HCT116 (cell line): ENCODE data around the gene CXCL10. TPM values are rescaled to one million over a fixed set of nuclear protein-coding genes. Genes with fewer than 3 reads are reported as not detected.

Experiments used
- ATAC-seq: fragments of 200-7000 bp; cut with Tn5 transposase; 2 replicates; pipeline ENCODE4 v1.9.1; 2020; ENCODE audit warnings: mild to moderate bottlenecking, moderate library complexity
- BruUV-seq: library from RNA; stranded (reverse); fragments of 400-500 nt; replicated peaks from 2 replicates; lab custom pipeline; 2021; lab: Mats Ljungman, UMichigan
- CTCF ChIA-PET: fragments of 300-600 bp; sonication (Branson Sonifier 250); formaldehyde crosslinking; loops from one replicate; lab custom pipeline; 2021; ENCODE audit warnings: antibody characterized with exemption; lab: Charles Lee
- POLR2A ChIA-PET: fragments of 300-600, 350-600 bp; sonication (Branson Sonifier 250); formaldehyde crosslinking; loops from one replicate; lab custom pipeline; 2021; ENCODE audit warnings: antibody characterized with exemption; lab: Charles Lee
- RAD21 ChIA-PET, 2 experiments: fragments of 300-600 bp; sonication (Branson Sonifier 250); formaldehyde crosslinking; loops; one replicate each; lab custom pipeline; 2023; ENCODE audit warnings: low total read pairs in 2 of 2; ENCODE audit not compliant: uncharacterized antibody in 2 of 2, unreplicated experiment in 2 of 2, low non-redundant PET in 1 of 2; lab: Charles Lee
- DNase-seq: peaks from one replicate; pipeline ENCODE4 v3.0.0-alpha.2; 2010; ENCODE audit warnings: low read depth, low spot score
- H2AFZ ChIP-seq: fragments of 200-600 bp; shearing (Covaris generic), sonication (generic); 2 replicates; pipeline ENCODE4 v1.6.1; 2017; ENCODE audit warnings: low read depth, mixed run types, mixed read lengths, antibody characterized with exemption, low read length; ENCODE audit not compliant: poor library complexity, severe bottlenecking
- H3K27ac ChIP-seq: 2 replicates; pipeline ENCODE4 v1.5.1; 2012; ENCODE audit warnings: low read depth, low read length
- H3K27me3 ChIP-seq: fragments of 200-600 bp; sonication (generic); 2 replicates; pipeline ENCODE4 v1.6.1; 2016; ENCODE audit warnings: mixed run types, low read length, mixed read lengths; ENCODE audit not compliant: insufficient read depth
- H3K36me3 ChIP-seq, 2 experiments: fragments of 200-500 bp in 1 of 2; fragments of 200-600 bp in 1 of 2; sonication (Bioruptor generic) in 1 of 2; sonication (generic) in 1 of 2; 2 replicates each; pipeline versions ENCODE4 v1.5.1 to v1.6.1; 2014 to 2016; ENCODE audit warnings: low read length in 2 of 2, inconsistent platforms in 1 of 2, mixed read lengths in 1 of 2, mixed run types in 1 of 2; ENCODE audit not compliant: insufficient read depth in 2 of 2, control insufficient read depth in 1 of 2
- H3K4me1 ChIP-seq, 2 experiments: fragments of 200-600 bp in 1 of 2; sonication (generic) in 1 of 2; 2 replicates each; pipeline versions ENCODE4 v1.5.1 to v1.6.1; 2012 to 2017; ENCODE audit warnings: low read length in 2 of 2, inconsistent platforms in 1 of 2, mild to moderate bottlenecking in 1 of 2, mixed read lengths in 1 of 2, mixed run types in 1 of 2, moderate library complexity in 1 of 2; ENCODE audit not compliant: insufficient read depth in 2 of 2, control insufficient read depth in 1 of 2
- H3K4me2 ChIP-seq: fragments of 200-600 bp; sonication (generic); 2 replicates; pipeline ENCODE4 v1.6.1; 2017; ENCODE audit warnings: mixed run types, low read length, mixed read lengths
- H3K4me3 ChIP-seq, 2 experiments: fragments of 200-600 bp in 1 of 2; sonication (generic) in 1 of 2; replicated peaks in 1 of 2; 2 replicates each; pipeline ENCODE4 v1.5.1; 2011 to 2016; ENCODE audit warnings: low read length in 2 of 2, control low read depth in 1 of 2, low read depth in 1 of 2, mild to moderate bottlenecking in 1 of 2, mixed read lengths in 1 of 2, mixed run types in 1 of 2
- H3K79me2 ChIP-seq: fragments of 200-600 bp; sonication (generic); 2 replicates; pipeline ENCODE4 v1.6.1; 2017; ENCODE audit warnings: mild to moderate bottlenecking, mixed run types, low read length, moderate library complexity, mixed read lengths; ENCODE audit not compliant: insufficient read depth
- H3K9ac ChIP-seq: fragments of 200-600 bp; sonication (generic); 2 replicates; pipeline ENCODE4 v1.6.1; 2016; ENCODE audit warnings: low read length, mixed read lengths
- H3K9me2 ChIP-seq: fragments of 200-600 bp; sonication (generic), shearing (Covaris generic); 2 replicates; pipeline ENCODE4 v1.6.1; 2017; ENCODE audit warnings: mixed run types, mild to moderate bottlenecking, moderate library complexity; ENCODE audit not compliant: insufficient read depth
- H3K9me3 ChIP-seq, 2 experiments: fragments of 200-500 bp in 1 of 2; fragments of 200-600 bp in 1 of 2; sonication (Bioruptor generic) in 1 of 2; sonication (generic) in 1 of 2; 2 replicates each; pipeline ENCODE4 v1.6.1; 2014 to 2017; ENCODE audit warnings: low read length in 2 of 2, mixed read lengths in 2 of 2, inconsistent platforms in 1 of 2, low read depth in 1 of 2, mild to moderate bottlenecking in 1 of 2, mixed run types in 1 of 2, moderate library complexity in 1 of 2; ENCODE audit not compliant: control insufficient read depth in 1 of 2, insufficient read depth in 1 of 2
- H4K20me1 ChIP-seq: fragments of 200-600 bp; sonication (generic), shearing (Covaris generic); 2 replicates; pipeline ENCODE4 v1.6.1; 2017; ENCODE audit warnings: mixed run types, mild to moderate bottlenecking, moderate library complexity; ENCODE audit not compliant: insufficient read depth
- ATF3 ChIP-seq: IDR thresholded peaks from 2 replicates; pipeline ENCODE4 v1.6.1; 2012
- CEBPB ChIP-seq: IDR thresholded peaks from 2 replicates; pipeline ENCODE4 v1.6.1; 2012; ENCODE audit warnings: low read depth
- CTCF ChIP-seq, 3 experiments: fragments of 200-600 bp in 1 of 3; sonication (generic) in 1 of 3; IDR thresholded peaks in 2 of 3; conservative IDR thresholded peaks in 1 of 3; 2 replicates each; pipeline ENCODE4 v1.5.1; 2012 to 2017; ENCODE audit warnings: low read depth in 2 of 3, low read length in 2 of 3, antibody characterized with exemption in 1 of 3, borderline replicate concordance in 1 of 3, control low read depth in 1 of 3, mild to moderate bottlenecking in 1 of 3, mixed read lengths in 1 of 3, mixed run types in 1 of 3, moderate library complexity in 1 of 3; ENCODE audit not compliant: insufficient read depth in 1 of 3
- ELF1 ChIP-seq: IDR thresholded peaks from 2 replicates; pipeline ENCODE4 v1.6.1; 2012; ENCODE audit warnings: low read depth, borderline replicate concordance
- EZH2phosphoT487 ChIP-seq: fragments of 200-600 bp; IDR thresholded peaks from 2 replicates; pipeline ENCODE4 v1.6.1; 2018; ENCODE audit warnings: antibody characterized with exemption, borderline replicate concordance
- FOSL1 ChIP-seq: IDR thresholded peaks from 2 replicates; pipeline ENCODE4 v1.6.1; 2012; ENCODE audit warnings: low read depth
- JUND ChIP-seq: IDR thresholded peaks from 2 replicates; pipeline ENCODE4 v1.6.1; 2012
- MAX ChIP-seq: IDR thresholded peaks from 2 replicates; pipeline ENCODE4 v1.6.1; 2012
- POLR2A ChIP-seq: IDR thresholded peaks from 2 replicates; pipeline ENCODE4 v1.7.0; 2011; ENCODE audit warnings: borderline replicate concordance; ENCODE audit not compliant: insufficient read depth, insufficient read length; ENCODE audit errors: extremely low read depth
- POLR2AphosphoS5 ChIP-seq: IDR thresholded peaks from 2 replicates; pipeline ENCODE4 v1.6.1; 2011; ENCODE audit warnings: mild to moderate bottlenecking, low read depth, low read length, moderate library complexity
- REST ChIP-seq: IDR thresholded peaks from 2 replicates; pipeline ENCODE4 v1.6.1; 2012; ENCODE audit warnings: low read depth
- SRF ChIP-seq: IDR thresholded peaks from 2 replicates; pipeline ENCODE4 v1.6.1; 2012; ENCODE audit warnings: low read depth
- TCF7L2 ChIP-seq: IDR thresholded peaks from 2 replicates; pipeline ENCODE4 v1.7.0; 2011; ENCODE audit warnings: borderline replicate concordance, inconsistent platforms; ENCODE audit not compliant: insufficient read depth, insufficient read length; ENCODE audit errors: extremely low read depth
- YY1 ChIP-seq: IDR thresholded peaks from 2 replicates; pipeline ENCODE4 v1.6.1; 2011; ENCODE audit warnings: low read length, low read depth, moderate library complexity, mild to moderate bottlenecking; ENCODE audit not compliant: insufficient replicate concordance; ENCODE audit errors: extremely low read depth
- intact Hi-C: fragments of 100-400 bp; cut with micrococcal nuclease; formaldehyde crosslinking; loops from 2 replicates; pipeline ENCODE4 v1.10.0; 2022
- total RNA-seq: library from RNA; stranded (reverse); gene quantifications from one replicate; pipeline ENCODE4 v1.2.1, GENCODE V29; 2021; ENCODE audit not compliant: unreplicated experiment

Gene CXCL10
- total RNA-seq, 1 experiment from 2014 or later: not detected

GRCh38 chr4:76036855-76037254 is 13.6 kb upstream of the CXCL10 start:
- ATAC-seq: peak; percentile 53
- BruUV-seq: no TSS peak
- POLR2A ChIA-PET: interaction anchor here (0.9 kb wide), 1 partner anchor 16 kb away, joined by 3 read pairs; no protein-coding TSS in a partner anchor

GRCh38 chr4:76035799-76036380 is 12.6 kb upstream of the CXCL10 start, which contains the start of gene CXCL11:
CXCL11 (minus strand) TSS chr4:76036070; CDS start chr4:76035987, 83 bp downstream.
- no peaks in the 10 kb centered on the region for H3K4me1 ChIP-seq
- H3K36me3 ChIP-seq: no peaks in the 10 kb centered on the region
- POLR2A ChIA-PET: interaction anchor here (0.9 kb wide), 1 partner anchor 17 kb away, joined by 3 read pairs; no protein-coding TSS in a partner anchor
- H4K20me1 ChIP-seq: no peaks in the 10 kb centered on the region
- peak within 1 kb of the TSS; percentile 78 for H2AFZ ChIP-seq
- H3K27me3 ChIP-seq: no peaks in the 10 kb centered on the region
- RAD21 ChIA-PET: no interaction called here
- intact Hi-C loops: no loop called here
- no peak within 1 kb of the TSS for H3K4me2 ChIP-seq
- no peaks in the 10 kb centered on the region for H3K9me3 ChIP-seq
- ATAC-seq (no peak), DNase-seq (no peak)
- no peaks in the 10 kb centered on the region for H3K79me2 ChIP-seq
- H3K9ac ChIP-seq: no peak within 1 kb of the TSS
- no TSS peak for BruUV-seq
- no peaks in the 10 kb centered on the region; the same call in 1 of the 2 replicates for H3K9me2 ChIP-seq
- no peak within 1 kb of the TSS for H3K4me3 ChIP-seq
- no peak within 1 kb of the TSS for H3K27ac ChIP-seq
- CTCF ChIA-PET: interaction anchor here (1.9 kb wide), 1 partner anchor 52 kb away, joined by 5 read pairs; no protein-coding TSS in a partner anchor
- TF ChIP-seq ATF3 (no peak), REST (no peak), EZH2phosphoT487 (no peak), MAX (no peak), SRF (no peak), TCF7L2 (no peak), ELF1 (no peak), POLR2A (no peak), YY1 (no peak), FOSL1 (no peak), CTCF (IDR thresholded peaks at IDR 0.05 in 2 of 3, conservative IDR thresholded peaks at IDR 0.05 in 1 of 3; ENCODE audit: borderline replicate concordance in 1 of 3, insufficient read depth in 1 of 3, low read depth in 2 of 3, low read length in 2 of 3) (no peak), JUND (no peak), CEBPB (no peak)

More at GRCh38 chr4:76036855-76037254, 13.6 kb upstream of the CXCL10 start:
- Histone ChIP-seq H4K20me1 (no peaks in the 10 kb centered on the region), H3K79me2 (no peaks in the 10 kb centered on the region), H3K9me3 (no peaks in the 10 kb centered on the region), H3K9ac (no peak overlapping the region), H3K27ac (no peak overlapping the region), H3K4me3 (no peak overlapping the region), H2AFZ (peak overlapping the region; percentile 78), H3K27me3 (no peaks in the 10 kb centered on the region)
- RAD21 ChIA-PET: no interaction called here
- no peak for DNase-seq
- intact Hi-C loops: no loop called here
- TF ChIP-seq YY1: no peak
- TF ChIP-seq POLR2AphosphoS5: no peak
- TF ChIP-seq, all 23 proteins: peak for 0
- no peaks in the 10 kb centered on the region for H3K36me3 ChIP-seq
- no peaks in the 10 kb centered on the region; the same call in 1 of the 2 replicates for H3K9me2 ChIP-seq
- H3K4me2 ChIP-seq: no peak overlapping the region
- H3K4me1 ChIP-seq: no peaks in the 10 kb centered on the region
- CTCF ChIA-PET: interaction anchor here (1.9 kb wide), 1 partner anchor 51 kb away, joined by 5 read pairs; no protein-coding TSS in a partner anchor
